ENCODE measurements around the gene KRTAP10-5. TPM values are rescaled to one million over a fixed set of nuclear protein-coding genes. Genes with fewer than 3 reads are reported as not detected.
"Not testable (repeated sequence)": the region's sequence is repeated elsewhere in the genome, so short reads cannot be mapped to it uniquely, and the experiment has no call there.

The KRTAP10-5 gene
- total RNA-seq (2022) (not detected in 2 replicates), Bru-seq, nascent RNA (not detected), BruChase-seq, experiment 1, labeled RNA remaining after a 2-hour chase (not detected), BruChase-seq, experiment 2, labeled RNA remaining after a 6-hour chase (not detected)
- long read RNA-seq, result 0 reads

DNA sequence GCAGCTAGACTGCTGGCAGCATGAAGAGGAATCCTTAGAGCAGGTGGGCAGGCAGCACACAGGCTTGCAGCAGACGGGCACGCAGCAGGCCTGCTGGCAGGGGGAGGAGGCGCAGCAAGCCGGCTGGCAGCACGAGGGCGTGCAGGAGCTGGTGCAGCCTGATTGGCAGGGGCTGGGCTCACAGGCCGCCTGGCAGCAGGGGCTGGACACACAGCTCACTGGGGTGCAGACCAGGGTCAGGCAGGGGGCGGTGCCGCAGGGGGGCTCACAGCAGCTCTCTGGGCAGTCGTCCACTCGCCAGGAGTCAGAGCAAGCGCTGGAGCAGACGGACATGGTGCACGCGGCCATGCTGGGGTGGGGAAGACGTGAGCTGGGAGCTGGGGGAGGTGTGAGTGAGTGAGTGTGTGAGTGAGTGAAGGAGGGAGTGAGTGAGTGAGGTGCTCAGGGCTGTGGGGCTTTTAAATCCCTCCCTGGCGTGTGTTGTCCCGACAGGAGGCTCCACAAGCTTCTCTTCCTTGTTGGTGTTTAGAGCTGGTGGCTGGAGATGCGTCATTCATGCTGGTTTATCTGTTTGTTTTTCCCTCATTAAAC lies at the start of gene KRTAP10-5:
TSS of gene KRTAP10-5 (minus strand) at position 374 of the 591 bp plus-strand sequence. CDS start at position 348, 26 bp downstream.
- CTCF ChIA-PET; H3K27me3 Mint-ChIP-seq (ENCODE audit: insufficient read depth, unreplicated experiment): not testable (repeated sequence)

DNA sequence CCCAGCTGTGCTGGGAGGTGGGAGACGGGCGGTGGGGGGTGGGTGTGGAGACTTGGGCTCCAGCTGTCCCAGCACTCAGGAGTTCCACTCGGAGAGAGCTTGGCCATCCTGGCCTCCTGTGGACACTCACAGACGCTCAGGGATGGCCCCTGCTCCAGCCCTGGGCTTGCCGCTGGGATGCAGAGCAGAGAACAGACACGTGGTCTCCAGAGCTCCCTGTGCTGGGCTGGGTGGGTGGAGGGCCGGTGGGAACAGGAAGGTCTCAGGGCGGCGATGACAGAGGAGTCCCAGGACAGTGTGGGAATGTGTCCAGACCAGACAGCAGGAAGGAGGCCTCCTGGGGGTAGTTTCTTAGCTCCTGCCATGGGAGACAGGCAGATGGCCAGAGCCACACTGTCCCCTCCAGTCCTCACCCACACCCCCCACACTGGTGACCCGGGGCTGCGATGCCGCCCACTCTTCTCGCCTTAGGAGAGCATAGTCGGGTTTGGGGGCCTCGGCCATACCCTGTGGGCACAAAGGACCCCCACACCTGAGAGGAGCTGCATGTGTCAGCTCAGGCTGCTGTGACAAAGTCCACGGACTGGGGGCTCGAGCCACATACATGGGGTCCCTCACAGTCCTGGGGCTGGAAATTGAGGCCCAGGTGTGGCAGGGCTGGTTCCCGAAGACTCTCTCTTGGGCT lies 48.4 kb upstream of the KRTAP10-5 start:
- H3K27ac Mint-ChIP-seq (ENCODE audit: unreplicated experiment), result no peak overlapping the region
- DNase-seq, result no peak
- no peaks in the 10 kb centered on the region for H3K4me1 Mint-ChIP-seq (ENCODE audit: low read depth, unreplicated experiment)
- CTCF ChIA-PET, result no interaction called here
- POLR2A ChIA-PET, result no interaction called here
- no peaks in the 10 kb centered on the region for H3K36me3 Mint-ChIP-seq (ENCODE audit: insufficient read depth, unreplicated experiment)
- Histone ChIP-seq H3K27me3 (replicated peaks; ENCODE audit: control insufficient read depth, insufficient read depth, low read length) (no peaks in the 10 kb centered on the region), H3K4me1 (no peaks in the 10 kb centered on the region), H3K36me3 (ENCODE audit: control insufficient read depth, insufficient read depth, low read length) (no peaks in the 10 kb centered on the region), H3K9me3 (peaks cover 21% of the 10 kb centered on the region), H3K4me3 (ENCODE audit: low read depth, low read length) (no peak overlapping the region)
- no peak overlapping the region for H3K4me3 Mint-ChIP-seq (ENCODE audit: unreplicated experiment)
- TF ChIP-seq CTCF (IDR thresholded peaks at IDR 0.05; ENCODE audit: insufficient read depth in 1 of 2, low read depth in 1 of 2, low read length in 1 of 2, severe bottlenecking in 1 of 2, unreplicated experiment in 1 of 2), result no peak
- intact Hi-C loops (cut with micrococcal nuclease; ENCODE audit: unreplicated experiment), result no loop called here
- H3K9me3 Mint-ChIP-seq (ENCODE audit: unreplicated experiment), result peaks cover 55% of the 10 kb centered on the region
- BruUV-seq (replicated peaks), result no TSS peak
- H3K27me3 Mint-ChIP-seq (ENCODE audit: insufficient read depth, unreplicated experiment), result peaks cover 2% of the 10 kb centered on the region

More for the DNA sequence above, at the start of gene KRTAP10-5:
- H3K9me3 Mint-ChIP-seq (ENCODE audit: unreplicated experiment), result peaks cover 54% of the 10 kb centered on the region
- POLR2A ChIA-PET; H3K4me1 ChIP-seq; DNase-seq; intact Hi-C loops (cut with micrococcal nuclease; ENCODE audit: unreplicated experiment); H3K4me1 Mint-ChIP-seq (ENCODE audit: low read depth, unreplicated experiment); H3K36me3 Mint-ChIP-seq (ENCODE audit: insufficient read depth, unreplicated experiment); H3K36me3 ChIP-seq (ENCODE audit: control insufficient read depth, insufficient read depth, low read length); BruUV-seq (replicated peaks); H3K27ac Mint-ChIP-seq (ENCODE audit: unreplicated experiment); H3K4me3 Mint-ChIP-seq (ENCODE audit: unreplicated experiment); H3K27me3 ChIP-seq (replicated peaks; ENCODE audit: control insufficient read depth, insufficient read depth, low read length); H3K4me3 ChIP-seq (ENCODE audit: low read depth, low read length): not testable (repeated sequence)
- peaks cover 18% of the 10 kb centered on the region for H3K9me3 ChIP-seq

GRCh38 chr21:44627831-44628233 lies 47.4 kb upstream of the KRTAP10-5 start:
- H3K4me1 ChIP-seq; H3K27ac Mint-ChIP-seq (ENCODE audit: unreplicated experiment); H3K4me3 ChIP-seq (ENCODE audit: low read depth, low read length); H3K27me3 Mint-ChIP-seq (ENCODE audit: insufficient read depth, unreplicated experiment); BruUV-seq (replicated peaks); intact Hi-C loops (cut with micrococcal nuclease; ENCODE audit: unreplicated experiment); POLR2A ChIA-PET; H3K4me3 Mint-ChIP-seq (ENCODE audit: unreplicated experiment); H3K4me1 Mint-ChIP-seq (ENCODE audit: low read depth, unreplicated experiment); H3K27me3 ChIP-seq (replicated peaks; ENCODE audit: control insufficient read depth, insufficient read depth, low read length); DNase-seq; H3K36me3 ChIP-seq (ENCODE audit: control insufficient read depth, insufficient read depth, low read length); H3K36me3 Mint-ChIP-seq (ENCODE audit: insufficient read depth, unreplicated experiment): not testable (repeated sequence)
- CTCF ChIA-PET, result interaction anchor here (0.6 kb wide), 1 partner anchor 77 kb away, joined by 3 read pairs; no protein-coding TSS in a partner anchor
- H3K9me3 ChIP-seq, result peaks cover 27% of the 10 kb centered on the region
- H3K9me3 Mint-ChIP-seq (ENCODE audit: unreplicated experiment), result peaks cover 55% of the 10 kb centered on the region

GRCh38 chr21:44627181-44627822 lies 46.9 kb upstream of the KRTAP10-5 start:
- H3K27ac Mint-ChIP-seq (ENCODE audit: unreplicated experiment); H3K4me3 ChIP-seq (ENCODE audit: low read depth, low read length); H3K27me3 Mint-ChIP-seq (ENCODE audit: insufficient read depth, unreplicated experiment); H3K36me3 Mint-ChIP-seq (ENCODE audit: insufficient read depth, unreplicated experiment); BruUV-seq (replicated peaks); DNase-seq; POLR2A ChIA-PET; H3K4me1 ChIP-seq; intact Hi-C loops (cut with micrococcal nuclease; ENCODE audit: unreplicated experiment); H3K36me3 ChIP-seq (ENCODE audit: control insufficient read depth, insufficient read depth, low read length); H3K27me3 ChIP-seq (replicated peaks; ENCODE audit: control insufficient read depth, insufficient read depth, low read length); H3K4me3 Mint-ChIP-seq (ENCODE audit: unreplicated experiment); H3K4me1 Mint-ChIP-seq (ENCODE audit: low read depth, unreplicated experiment): not testable (repeated sequence)
- peaks cover 22% of the 10 kb centered on the region for H3K9me3 ChIP-seq
- CTCF ChIA-PET, result interaction anchor here (0.6 kb wide), 1 partner anchor 77 kb away, joined by 3 read pairs; no protein-coding TSS in a partner anchor
- peaks cover 56% of the 10 kb centered on the region for H3K9me3 Mint-ChIP-seq (ENCODE audit: unreplicated experiment)

Data from Caco-2 (cell line).